HG03095 (cell line): ENCODE results near the gene SLC47A2.

ENCODE experiments used
- ATAC-seq: cut with Tn5 transposase; IDR thresholded peaks from one replicate; pipeline ENCODE4 v1.9.1; 2021; ENCODE audit warnings: moderate library complexity; ENCODE audit not compliant: unreplicated experiment

Gene SLC47A2

DNA sequence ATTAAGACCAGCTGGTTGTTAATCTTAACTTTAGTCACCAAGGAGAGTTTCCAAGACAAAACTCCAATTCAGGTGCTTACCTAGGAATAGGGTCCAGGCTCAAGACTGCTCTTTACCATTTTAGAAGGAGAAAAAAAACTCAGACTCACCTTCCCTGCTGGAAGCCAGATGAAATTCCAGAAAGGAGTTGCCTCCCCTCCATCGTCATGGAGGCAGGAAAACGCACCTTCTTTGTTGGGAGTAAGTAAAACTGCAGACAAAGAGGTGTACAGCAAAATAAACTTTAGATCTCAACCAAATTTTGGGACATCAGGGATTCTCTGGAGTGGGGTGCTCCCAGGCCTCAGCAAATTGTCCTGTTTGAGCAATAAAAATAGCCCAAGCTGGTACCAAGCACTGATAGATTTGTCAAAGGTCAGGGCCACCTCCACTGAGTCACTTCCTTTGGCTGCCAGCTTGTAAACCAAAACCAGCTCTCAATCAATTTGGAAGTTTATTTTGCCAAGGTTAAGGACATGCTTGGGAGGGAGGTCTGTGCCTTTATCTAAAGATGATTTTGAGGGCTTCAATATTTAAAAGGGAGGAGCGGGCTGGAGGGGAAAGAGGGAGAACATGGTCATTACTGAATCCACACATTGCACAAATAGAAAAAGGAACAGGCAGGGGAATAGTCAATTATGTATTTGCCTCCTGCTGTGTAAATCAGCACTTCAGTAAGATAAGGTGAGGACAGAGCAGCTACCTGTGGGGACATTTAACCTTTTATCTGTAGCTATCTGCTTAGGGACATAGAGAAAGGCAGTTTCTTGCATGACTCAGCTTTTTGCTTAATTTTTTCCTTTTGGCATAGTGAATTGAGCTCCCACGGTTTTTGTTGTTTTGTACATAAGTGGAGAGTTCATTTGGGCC is 69.3 kb downstream of the SLC47A2 start:
- ATAC-seq, result no peak

DNA sequence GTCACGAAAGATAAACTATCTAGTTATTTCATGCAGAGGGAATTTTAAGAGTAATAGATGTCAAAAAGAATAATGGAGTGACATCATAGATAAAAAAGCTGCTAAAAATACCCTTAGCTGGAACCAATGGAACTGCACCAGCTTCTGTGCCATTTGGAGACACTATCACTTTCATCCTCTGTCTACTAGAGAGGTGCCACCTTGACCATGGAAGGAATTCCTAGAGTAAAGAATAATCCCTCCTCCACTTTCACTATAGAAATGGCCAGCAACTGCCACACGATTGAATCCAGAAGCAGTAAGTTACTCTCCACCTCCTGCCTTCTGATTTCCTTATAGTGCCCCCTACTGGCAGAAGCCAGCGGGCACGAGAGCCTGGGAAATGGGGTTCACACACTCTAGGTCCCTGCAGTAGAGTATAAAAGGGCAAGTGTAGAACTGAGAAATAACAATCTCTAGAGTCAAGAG is 70.6 kb downstream of the SLC47A2 start:
- no peak for ATAC-seq

DNA sequence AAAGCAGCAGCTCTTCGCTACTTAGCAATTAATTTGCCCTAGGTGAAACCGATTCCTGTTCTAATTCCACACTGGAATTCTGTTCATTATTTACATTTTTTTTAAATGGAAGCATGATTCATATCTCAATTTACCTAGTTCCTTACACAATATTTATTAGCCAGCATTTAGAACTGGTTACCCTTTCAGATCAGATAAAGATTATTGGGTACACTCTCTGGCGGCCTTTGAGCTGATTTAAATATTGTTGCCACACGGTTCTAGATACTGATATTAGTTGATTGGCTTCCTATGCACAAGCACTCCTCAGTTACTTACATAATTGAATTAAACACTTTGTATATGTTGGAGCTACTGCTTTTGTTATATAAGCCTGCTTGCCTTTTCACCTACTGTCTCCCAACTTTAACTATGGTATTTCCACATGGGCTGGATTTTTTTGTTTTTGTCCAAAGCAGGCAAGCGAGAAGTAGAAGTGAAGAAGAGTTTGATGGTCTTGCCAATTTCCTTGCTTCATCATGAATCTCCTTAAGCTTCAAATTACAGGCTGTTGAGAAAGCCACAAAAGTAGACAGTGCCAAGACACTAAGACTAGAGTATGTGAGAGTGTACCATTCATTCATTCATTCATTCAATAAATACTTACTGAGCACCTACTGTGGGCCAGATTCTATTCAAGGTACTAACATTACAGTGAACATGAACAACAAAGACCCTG is 71.7 kb downstream of the SLC47A2 start:
- no peak for ATAC-seq

DNA sequence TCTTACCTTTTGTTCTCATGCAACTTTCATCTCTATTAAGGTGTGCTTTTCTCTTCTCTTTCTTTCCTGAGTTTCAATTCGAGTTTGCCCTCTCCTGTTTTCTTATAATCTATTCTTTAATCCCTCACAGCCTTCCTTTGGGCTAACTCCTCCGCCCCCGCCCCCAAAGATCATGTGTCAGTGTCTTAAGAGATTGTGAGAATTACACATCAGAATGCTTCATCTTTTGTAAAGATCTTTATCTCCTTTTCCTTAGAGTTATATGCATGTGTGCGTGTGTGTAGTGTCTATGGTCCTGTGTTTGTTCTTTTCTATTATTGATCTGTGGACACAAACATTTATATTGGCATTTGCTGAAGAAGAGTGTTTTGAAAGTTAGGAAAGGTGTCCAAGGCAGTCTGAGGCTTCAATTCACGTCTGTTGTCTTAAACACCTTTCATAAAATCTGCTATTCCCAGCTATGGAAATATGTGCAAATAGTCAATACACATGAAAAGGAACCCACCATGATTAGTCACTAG is 74.0 kb downstream of the SLC47A2 start:
- ATAC-seq, result no peak

DNA sequence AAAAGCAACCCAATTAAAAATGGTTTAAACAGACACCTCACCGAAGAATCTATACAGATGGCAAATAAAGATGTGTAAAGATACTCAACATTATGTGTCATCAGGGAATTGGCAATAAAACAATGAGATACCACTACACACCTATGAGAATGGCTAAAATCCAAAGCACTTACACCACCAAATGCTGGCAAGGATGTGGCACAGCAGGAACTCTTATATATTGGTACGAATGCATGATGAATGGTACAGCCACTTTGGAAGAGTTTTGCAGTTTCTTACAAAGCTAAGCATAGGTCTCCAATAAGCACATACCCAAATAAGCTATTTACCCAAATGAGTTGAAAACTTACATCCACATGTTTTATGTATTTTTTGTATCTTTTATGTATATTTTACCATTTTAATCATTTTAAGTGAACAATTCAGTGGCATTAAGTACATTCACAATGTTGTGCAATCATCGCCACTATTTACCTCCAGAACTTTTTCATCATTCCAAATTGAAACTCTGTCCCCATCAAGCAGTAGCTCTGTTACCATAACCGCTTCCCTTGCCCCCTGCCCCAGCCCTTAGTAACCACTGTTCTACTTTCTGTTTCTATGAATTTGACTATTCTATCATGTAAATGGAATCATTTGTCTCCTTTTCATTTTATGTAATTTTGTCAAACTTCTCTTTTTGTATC is 74.6 kb downstream of the SLC47A2 start:
- no peak for ATAC-seq

DNA sequence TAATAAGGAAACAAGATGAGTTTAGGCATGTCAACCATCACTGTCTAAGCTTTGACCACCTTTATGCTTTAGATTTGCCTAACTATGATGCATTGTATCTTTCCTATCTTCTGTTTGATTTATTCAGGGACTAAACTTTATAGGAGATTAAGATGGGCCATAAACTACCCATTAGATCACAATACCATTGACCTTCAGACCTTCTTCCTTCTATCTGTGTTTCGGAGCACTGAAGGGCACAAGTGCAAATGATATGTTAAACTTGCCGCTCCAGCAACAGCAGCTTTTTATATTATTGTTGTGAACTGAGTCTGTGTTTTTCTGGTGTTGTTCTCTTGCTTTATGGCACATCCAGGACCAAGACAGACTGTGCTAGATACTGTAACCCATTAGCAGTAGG is 84.5 kb downstream of the SLC47A2 start:
- no peak for ATAC-seq

DNA sequence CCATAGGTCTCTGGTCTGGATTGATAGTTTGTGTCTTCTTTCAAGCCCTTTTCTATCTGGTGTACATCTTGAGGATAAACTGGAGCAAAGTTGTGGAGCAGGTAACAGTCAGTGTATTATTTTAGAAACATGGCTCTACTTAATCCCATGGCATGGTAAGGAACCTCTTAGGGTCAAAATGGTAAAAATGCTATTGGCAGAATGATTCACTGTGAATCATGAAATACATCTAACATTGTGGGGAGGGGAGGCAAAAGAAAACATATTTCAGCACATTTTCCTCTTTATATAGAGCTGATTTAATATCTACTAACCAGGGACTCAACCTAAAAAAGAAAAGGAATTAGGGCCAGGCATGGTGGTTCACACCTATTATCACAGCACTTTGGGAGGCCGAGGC is 85.7 kb downstream of the SLC47A2 start:
- no peak for ATAC-seq

DNA sequence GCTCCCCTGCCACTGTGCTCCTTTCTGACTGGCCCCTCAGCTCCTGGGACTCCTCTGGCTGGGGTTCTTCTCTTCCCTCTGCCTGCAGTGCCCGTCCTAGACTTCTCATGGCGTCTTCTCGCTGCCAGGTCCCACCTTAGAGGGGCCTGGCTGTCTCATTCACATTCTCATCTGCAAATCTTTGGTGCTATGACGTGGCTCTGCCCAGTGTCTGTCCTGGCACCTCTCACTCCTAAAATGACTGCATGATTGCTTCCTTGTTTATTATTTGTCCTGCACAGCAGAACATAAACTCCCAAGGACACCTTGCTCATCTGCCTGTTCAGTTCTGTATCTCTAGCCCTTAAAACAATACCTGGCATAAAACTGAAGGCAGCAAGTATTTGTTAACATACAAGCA is 86.3 kb downstream of the SLC47A2 start:
- no peak for ATAC-seq

DNA sequence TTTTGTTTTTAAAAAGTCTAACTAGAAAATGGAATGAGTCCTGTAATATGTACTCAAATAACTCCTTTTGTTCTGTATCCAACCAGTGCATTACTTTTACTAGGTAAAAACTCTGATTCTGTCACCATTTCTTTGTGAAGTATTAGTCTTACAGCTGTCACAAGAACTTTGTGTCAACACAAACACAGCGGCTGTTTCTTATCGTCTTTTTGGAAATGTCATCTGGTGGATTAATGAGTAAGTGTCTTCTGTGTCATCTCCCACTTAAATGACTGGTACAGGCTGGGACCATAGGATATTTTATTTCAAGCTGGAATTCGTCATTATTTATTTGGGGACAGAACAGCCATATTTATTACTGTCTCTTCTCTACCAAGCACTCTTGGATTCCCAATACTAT is 86.9 kb downstream of the SLC47A2 start:
- no peak for ATAC-seq
